ENCODE results near the gene EPGN. TPM values are rescaled to one million over a fixed set of nuclear protein-coding genes. Genes with fewer than 3 reads are reported as not detected.

The EPGN gene
- total and polyA plus RNA-seq, 2 of the 8 experiments (the other 6 are each of a cell fraction or from before 2014, with no cell fraction given), result not detected

- Histone ChIP-seq H2BK12ac (ENCODE audit: low read depth, low read length) (no peak overlapping the region), H3K79me1 (ENCODE audit: low read depth, low read length) (no peaks in the 10 kb centered on the region), H2BK120ac (replicated peaks; ENCODE audit: low read depth, low read length) (no peak overlapping the region), H3K4me1 (replicated peaks in 1 of 4; ENCODE audit: control insufficient read depth in 3 of 4, insufficient read depth in 4 of 4, low read length in 3 of 4) (no peaks in the 10 kb centered on the region), H3K27me3 (replicated peaks in 1 of 4; ENCODE audit: control insufficient read depth in 3 of 4, extremely low read depth in 1 of 4, insufficient read depth in 3 of 4, low read length in 3 of 4) (no peaks in the 10 kb centered on the region), H3K56ac (replicated peaks; ENCODE audit: insufficient read length, low read depth, low read length) (no peak overlapping the region), H3K27ac (ENCODE audit: low read depth, low read length) (no peak overlapping the region), H3K4me3 (ENCODE audit: extremely low read depth in 1 of 4, insufficient read depth in 2 of 4, low read depth in 3 of 4, low read length in 4 of 4) (no peak overlapping the region), H2BK20ac (ENCODE audit: low read length) (no peak overlapping the region), H3K79me2 (ENCODE audit: control insufficient read depth in 1 of 2, insufficient read depth in 2 of 2, low read length in 2 of 2) (no peaks in the 10 kb centered on the region), H2AFZ (ENCODE audit: low read length) (no peak overlapping the region), H4K91ac (replicated peaks; ENCODE audit: insufficient read length, low read length) (no peak overlapping the region), H3K9ac (replicated peaks in 1 of 4; ENCODE audit: extremely low read depth in 1 of 4, low read depth in 3 of 4, low read length in 3 of 4) (no peak overlapping the region), H4K8ac (ENCODE audit: extremely low read depth, insufficient read depth, low read length) (no peak overlapping the region), H3K4me2 (ENCODE audit: insufficient read depth in 1 of 2, low read depth in 2 of 2, low read length in 2 of 2) (no peak overlapping the region), H3K36me3 (ENCODE audit: control insufficient read depth in 2 of 4, insufficient read depth in 4 of 4, low read length in 3 of 4) (no peaks in the 10 kb centered on the region), H3K23me2 (ENCODE audit: low read depth, low read length) (no peaks in the 10 kb centered on the region), H3K18ac (ENCODE audit: extremely low read depth, low read length) (no peak overlapping the region), H3K9me3 (ENCODE audit: insufficient read depth in 2 of 2, low read depth in 1 of 2, low read length in 1 of 2) (no peaks in the 10 kb centered on the region), H3K4ac (replicated peaks; ENCODE audit: insufficient read length, low read depth, low read length) (no peak overlapping the region), H2BK5ac (ENCODE audit: low read depth, low read length) (no peak overlapping the region), H3K23ac (ENCODE audit: insufficient read length) (no peak overlapping the region), H4K5ac (ENCODE audit: insufficient read length, low read depth, low read length) (no peak overlapping the region), H2BK15ac (ENCODE audit: low read length) (no peak overlapping the region), H3K14ac (ENCODE audit: insufficient read length) (no peak overlapping the region), H2AK5ac (ENCODE audit: low read depth, low read length) (no peak overlapping the region), H4K20me1 (replicated peaks in 1 of 2; ENCODE audit: control insufficient read depth in 1 of 2, insufficient read depth in 2 of 2, low read length in 2 of 2) (no peaks in the 10 kb centered on the region)
- CTCF ChIA-PET (ENCODE audit: partially characterized antibody), result no interaction called here
- POLR2A ChIA-PET (ENCODE audit: partially characterized antibody), result no interaction called here
- FAIRE-seq (no peak), DNase-seq (ENCODE audit: low read depth in 1 of 2, low spot score in 2 of 2) (no peak)
- TF ChIP-seq SAP30 (IDR thresholded peaks at IDR 0.05; ENCODE audit: insufficient read depth, insufficient replicate concordance, low read length) (no peak), SP1 (IDR thresholded peaks at IDR 0.05; ENCODE audit: low read depth, low read length) (no peak), POU5F1 (IDR thresholded peaks at IDR 0.05; ENCODE audit: low read depth, low read length) (no peak)
These were observed 20.5 kb upstream of the EPGN start for GRCh38 chr4:74287791-74288190.

Data from H1 (cell line).